GM10266 (cell line): ENCODE measurements around the gene AEN.

Experiments
- DNase-seq: peaks from one replicate; pipeline ENCODE4 v3.0.0; 2012; ENCODE audit errors: extremely low spot score
- CTCF ChIP-seq: IDR thresholded peaks from 2 replicates; pipeline ENCODE4 v1.5.1; 2012; ENCODE audit warnings: mild to moderate bottlenecking, low read depth; ENCODE audit not compliant: control insufficient read depth, insufficient read depth; ENCODE audit errors: missing control alignments

The AEN gene

GRCh38 chr15:88620995-88621772 lies at the start of gene AEN:
TSS of gene AEN (plus strand) at chr15:88621340. CDS start at chr15:88626210, 4,870 bp downstream.
- no peak for TF ChIP-seq CTCF
- DNase-seq = peak; percentile 97

- TF ChIP-seq CTCF = no peak
- no peak for DNase-seq
Measured at GRCh38 chr15:88571852-88572259, 49.3 kb upstream of the AEN start.

GRCh38 chr15:88574077-88574476 lies 47.1 kb upstream of the AEN start:
- no peak for DNase-seq
- no peak for TF ChIP-seq CTCF

GRCh38 chr15:88574655-88575054 lies 46.5 kb upstream of the AEN start:
- no peak for TF ChIP-seq CTCF
- DNase-seq = no peak

GRCh38 chr15:88579322-88579721 lies 41.8 kb upstream of the AEN start:
- no peak for TF ChIP-seq CTCF
- no peak for DNase-seq

- TF ChIP-seq CTCF = no peak
- DNase-seq = no peak
Measured at GRCh38 chr15:88580532-88580931, 40.6 kb upstream of the AEN start.

- TF ChIP-seq CTCF = no peak
Measured at GRCh38 chr15:88586401-88587162, 34.6 kb upstream of the AEN start.

More at GRCh38 chr15:88586401-88587162, 34.6 kb upstream of the AEN start:
- DNase-seq = no peak
